GM23338 (cell line): ENCODE data around the gene ICAM3. TPM values are rescaled to one million over a fixed set of nuclear protein-coding genes. Genes with fewer than 3 reads are reported as not detected.
A peak's percentile ranks its signal among the peaks of the same experiment; 100 is the strongest.

Experiments used
- ATAC-seq: fragments of 200-7000 bp; cut with Tn5 transposase; 3 replicates; pipeline ENCODE4 v1.9.1; 2020
- DNase-seq: peaks from one replicate; pipeline ENCODE4 v3.0.0-alpha.2; 2015; ENCODE audit warnings: low spot score
- H2AFZ ChIP-seq: fragments of 200-600 bp; sonication (generic); 2 replicates; pipeline ENCODE4 v1.8.0; 2016; ENCODE audit warnings: antibody characterized with exemption, mild to moderate bottlenecking, moderate library complexity
- H3F3A ChIP-seq: fragments of 200-600 bp; sonication (generic); replicated peaks from 2 replicates; pipeline ENCODE4 v1.8.0; 2017; ENCODE audit warnings: antibody characterized with exemption, mixed run types, low read depth
- H3K27ac ChIP-seq: fragments of 200-600 bp; sonication (generic); 2 replicates; pipeline ENCODE4 v1.6.1; 2016; ENCODE audit warnings: low read depth
- H3K27me3 ChIP-seq: fragments of 200-600 bp; sonication (generic); 2 replicates; pipeline ENCODE4 v1.8.0; 2016; ENCODE audit warnings: mild to moderate bottlenecking, mixed run types, moderate library complexity; ENCODE audit not compliant: insufficient read depth
- H3K36me3 ChIP-seq: fragments of 200-600 bp; sonication (generic); 2 replicates; pipeline ENCODE4 v1.8.0; 2016; ENCODE audit warnings: mild to moderate bottlenecking; ENCODE audit not compliant: insufficient read depth
- H3K4me1 ChIP-seq: fragments of 200-600 bp; sonication (generic); 2 replicates; pipeline ENCODE4 v1.8.0; 2016; ENCODE audit warnings: mild to moderate bottlenecking, moderate library complexity; ENCODE audit not compliant: insufficient read depth
- H3K4me2 ChIP-seq: fragments of 200-600 bp; sonication (generic); 2 replicates; pipeline ENCODE4 v1.7.1; 2017; ENCODE audit warnings: mixed run types
- H3K4me3 ChIP-seq: fragments of 200-600 bp; sonication (generic); 2 replicates; pipeline ENCODE4 v1.6.1; 2016; ENCODE audit warnings: mixed run types
- H3K79me2 ChIP-seq: fragments of 200-600 bp; sonication (generic); replicated peaks from 2 replicates; pipeline ENCODE4 v1.8.0; 2017; ENCODE audit warnings: mild to moderate bottlenecking; ENCODE audit not compliant: insufficient read depth
- H3K9me2 ChIP-seq: fragments of 200-600 bp; sonication (generic); 2 replicates; pipeline ENCODE4 v1.8.0; 2017; ENCODE audit not compliant: insufficient read depth
- H4K20me1 ChIP-seq: fragments of 200-600 bp; sonication (generic); replicated peaks from 2 replicates; pipeline ENCODE4 v1.8.0; 2017; ENCODE audit warnings: mild to moderate bottlenecking; ENCODE audit not compliant: insufficient read depth
- H3K27ac Mint-ChIP-seq: 2 replicates; pipeline ENCODE4 v1.8.0; 2020; ENCODE audit warnings: inconsistent platforms, mild to moderate bottlenecking, moderate library complexity, mixed read lengths
- H3K27me3 Mint-ChIP-seq: 3 replicates; pipeline ENCODE4 v1.8.0; 2022; ENCODE audit warnings: low read depth, mild to moderate bottlenecking, moderate library complexity, mixed read lengths, inconsistent platforms; ENCODE audit not compliant: insufficient read depth, poor library complexity
- H3K36me3 Mint-ChIP-seq: 3 replicates; pipeline ENCODE4 v1.8.0; 2021; ENCODE audit warnings: low read depth, mild to moderate bottlenecking, inconsistent platforms, moderate library complexity, mixed read lengths
- H3K4me1 Mint-ChIP-seq: 3 replicates; pipeline ENCODE4 v1.8.0; 2020; ENCODE audit warnings: mild to moderate bottlenecking, inconsistent platforms, mixed read lengths
- H3K4me3 Mint-ChIP-seq: 3 replicates; pipeline ENCODE4 v1.8.0; 2021; ENCODE audit warnings: moderate library complexity, mild to moderate bottlenecking, inconsistent platforms, mixed read lengths
- H3K9me3 Mint-ChIP-seq: 3 replicates; pipeline ENCODE4 v1.8.0; 2020; ENCODE audit warnings: moderate library complexity, mild to moderate bottlenecking, inconsistent platforms, mixed read lengths
- EZH2 ChIP-seq: fragments of 200-600 bp; sonication (generic); IDR thresholded peaks from one replicate; pipeline ENCODE4 v1.8.0; 2017; ENCODE audit warnings: antibody characterized with exemption, mild to moderate bottlenecking, low read depth; ENCODE audit not compliant: unreplicated experiment
- POLR2AphosphoS5 ChIP-seq: IDR thresholded peaks from 2 replicates; pipeline ENCODE4 v1.6.1; 2016; ENCODE audit warnings: antibody characterized with exemption, low read depth
- STAT1 ChIP-seq: IDR thresholded peaks from one replicate; pipeline ENCODE4 v1.6.1; 2016; ENCODE audit warnings: antibody characterized with exemption; ENCODE audit not compliant: unreplicated experiment
- polyA plus RNA-seq: library from polyadenylated mRNA; unstranded; fragments of >200 nt; fragmentation: Nextera tagmentation; extraction: Ambion mirVana; gene quantifications from 2 replicates; pipeline ENCODE4 v1.2.1, GENCODE V29; 2016
- total RNA-seq: library from RNA; depleted of rRNA; stranded (reverse); fragments of >200 nt; shearing (Covaris generic); gene quantifications from 2 replicates; pipeline ENCODE4 v1.2.3, GENCODE V29; 2014
- TF ChIP-seq, protein P1 (sequence below): IDR thresholded peaks from 2 replicates; pipeline ENCODE4 v1.6.1; 2016; ENCODE audit warnings: antibody characterized with exemption
- TF ChIP-seq, protein P2 (sequence below): fragments of 250-450 bp; sonication (Bioruptor Pico); IDR thresholded peaks from 2 replicates; pipeline ENCODE4 v1.5.0; 2020; ENCODE audit warnings: mild to moderate bottlenecking, moderate library complexity

The ICAM3 gene
- total and polyA plus RNA-seq, 2 experiments from 2014 or later = 9.6 to 14.7 TPM

DNA sequence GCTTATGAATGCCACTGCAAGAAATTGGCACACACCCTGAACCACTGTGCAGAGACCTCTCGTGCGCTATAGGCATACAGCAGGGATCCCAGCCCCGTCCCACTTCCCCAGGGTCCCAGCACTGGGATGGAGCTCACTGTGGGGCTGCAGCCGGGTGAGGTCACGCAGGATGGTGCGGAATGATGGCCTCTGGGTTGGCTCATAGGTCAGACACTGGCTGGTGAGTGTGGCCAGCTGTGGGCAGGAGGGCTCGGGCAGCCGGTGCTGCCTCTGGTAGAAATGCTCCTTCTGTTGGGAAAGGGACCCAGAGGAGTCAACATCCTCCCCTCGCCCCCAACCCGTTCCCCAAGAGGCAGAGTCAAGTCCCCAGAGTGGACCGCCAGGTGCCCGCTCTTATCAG lies 17.0 kb upstream of the ICAM3 start (continued):
- TF ChIP-seq STAT1 (no peak), EZH2 (no peak)

DNA sequence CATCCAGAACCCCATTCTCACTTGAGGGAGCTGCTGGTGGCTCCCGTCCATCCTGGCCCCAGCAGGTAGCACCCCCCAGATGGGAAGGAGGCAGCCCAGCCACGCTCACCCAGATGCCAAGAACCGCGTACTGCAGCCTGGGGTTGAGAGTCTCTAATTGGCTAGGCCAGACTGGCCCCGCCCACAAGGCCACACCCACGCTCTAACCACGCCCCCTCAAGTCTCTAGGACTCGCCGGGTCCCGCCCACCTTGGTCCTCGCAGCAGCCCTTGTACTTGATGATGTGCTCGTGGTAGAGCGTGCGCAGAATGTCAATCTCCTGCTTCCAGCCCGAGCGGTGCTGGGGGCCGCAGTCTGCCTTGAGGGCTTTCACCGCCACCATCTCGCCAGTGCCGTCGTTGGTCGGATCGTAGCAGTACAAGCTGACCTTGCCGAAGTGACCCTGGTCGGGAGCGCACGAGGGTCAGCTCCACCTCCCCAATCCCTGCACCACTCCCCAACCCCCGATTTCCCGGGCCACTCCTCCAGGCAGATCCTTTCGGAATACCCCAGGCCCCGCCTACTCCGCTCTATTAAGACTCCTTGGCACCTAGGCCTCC lies 14.5 kb upstream of the ICAM3 start:
- peaks cover 11% of the 10 kb centered on the region; the same call in 1 of the 2 replicates for H3F3A ChIP-seq
- no peaks in the 10 kb centered on the region for H4K20me1 ChIP-seq
- H3K9me2 ChIP-seq = no peaks in the 10 kb centered on the region
- no peaks in the 10 kb centered on the region for H3K79me2 ChIP-seq
- H3K4me1 ChIP-seq = peaks cover 11% of the 10 kb centered on the region
- peaks cover 21% of the 10 kb centered on the region for H3K27me3 Mint-ChIP-seq
- H3K27ac ChIP-seq = 0 out of 2 replicates have a peak overlapping the region, but pooled peaks have one; percentile 85
- peak overlapping the region; percentile 100 for H3K4me2 ChIP-seq
- ATAC-seq (peak; percentile 66), DNase-seq (peak; percentile 100)
- TF ChIP-seq STAT1 = no peak
- no peak for TF ChIP-seq EZH2
- peak; percentile 73 for TF ChIP-seq POLR2AphosphoS5
- peak overlapping the region; percentile 93 for H3K27ac Mint-ChIP-seq
- no peaks in the 10 kb centered on the region for H3K27me3 ChIP-seq
- H3K36me3 ChIP-seq = no peaks in the 10 kb centered on the region
- peak overlapping the region; percentile 93 for H2AFZ ChIP-seq
- H3K36me3 Mint-ChIP-seq = peaks cover 13% of the 10 kb centered on the region; the same call in 2 of the 3 replicates
- no peaks in the 10 kb centered on the region for H3K9me3 Mint-ChIP-seq
- peak overlapping the region; percentile 84 for H3K4me3 Mint-ChIP-seq
- peaks cover 10% of the 10 kb centered on the region for H3K4me1 Mint-ChIP-seq
- peak overlapping the region; percentile 91 for H3K4me3 ChIP-seq

- Histone ChIP-seq H3K4me2 (peak overlapping the region; percentile 100), H3K9me2 (no peaks in the 10 kb centered on the region), H3K27me3 (no peaks in the 10 kb centered on the region), H3K4me1 (peaks cover 11% of the 10 kb centered on the region), H3K79me2 (no peaks in the 10 kb centered on the region), H3K36me3 (no peaks in the 10 kb centered on the region), H3K27ac (peak overlapping the region; percentile 85), H3K4me3 (peak overlapping the region; percentile 91), H4K20me1 (no peaks in the 10 kb centered on the region), H3F3A (peaks cover 11% of the 10 kb centered on the region; the same call in 1 of the 2 replicates), H2AFZ (peak overlapping the region; percentile 99)
- Mint-ChIP-seq H3K4me3 (peak overlapping the region; percentile 84), H3K9me3 (no peaks in the 10 kb centered on the region; the same call in 2 of the 3 replicates), H3K4me1 (peaks cover 10% of the 10 kb centered on the region), H3K36me3 (peaks cover 13% of the 10 kb centered on the region; the same call in 2 of the 3 replicates), H3K27ac (peak overlapping the region; percentile 93), H3K27me3 (peaks cover 21% of the 10 kb centered on the region)
- DNase-seq (peak; percentile 96), ATAC-seq (peak; percentile 71)
- TF ChIP-seq, protein P1, sequence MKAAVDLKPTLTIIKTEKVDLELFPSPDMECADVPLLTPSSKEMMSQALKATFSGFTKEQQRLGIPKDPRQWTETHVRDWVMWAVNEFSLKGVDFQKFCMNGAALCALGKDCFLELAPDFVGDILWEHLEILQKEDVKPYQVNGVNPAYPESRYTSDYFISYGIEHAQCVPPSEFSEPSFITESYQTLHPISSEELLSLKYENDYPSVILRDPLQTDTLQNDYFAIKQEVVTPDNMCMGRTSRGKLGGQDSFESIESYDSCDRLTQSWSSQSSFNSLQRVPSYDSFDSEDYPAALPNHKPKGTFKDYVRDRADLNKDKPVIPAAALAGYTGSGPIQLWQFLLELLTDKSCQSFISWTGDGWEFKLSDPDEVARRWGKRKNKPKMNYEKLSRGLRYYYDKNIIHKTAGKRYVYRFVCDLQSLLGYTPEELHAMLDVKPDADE = 0 out of 2 replicates have a peak, but pooled peaks have one; percentile 3
- TF ChIP-seq, protein P2, sequence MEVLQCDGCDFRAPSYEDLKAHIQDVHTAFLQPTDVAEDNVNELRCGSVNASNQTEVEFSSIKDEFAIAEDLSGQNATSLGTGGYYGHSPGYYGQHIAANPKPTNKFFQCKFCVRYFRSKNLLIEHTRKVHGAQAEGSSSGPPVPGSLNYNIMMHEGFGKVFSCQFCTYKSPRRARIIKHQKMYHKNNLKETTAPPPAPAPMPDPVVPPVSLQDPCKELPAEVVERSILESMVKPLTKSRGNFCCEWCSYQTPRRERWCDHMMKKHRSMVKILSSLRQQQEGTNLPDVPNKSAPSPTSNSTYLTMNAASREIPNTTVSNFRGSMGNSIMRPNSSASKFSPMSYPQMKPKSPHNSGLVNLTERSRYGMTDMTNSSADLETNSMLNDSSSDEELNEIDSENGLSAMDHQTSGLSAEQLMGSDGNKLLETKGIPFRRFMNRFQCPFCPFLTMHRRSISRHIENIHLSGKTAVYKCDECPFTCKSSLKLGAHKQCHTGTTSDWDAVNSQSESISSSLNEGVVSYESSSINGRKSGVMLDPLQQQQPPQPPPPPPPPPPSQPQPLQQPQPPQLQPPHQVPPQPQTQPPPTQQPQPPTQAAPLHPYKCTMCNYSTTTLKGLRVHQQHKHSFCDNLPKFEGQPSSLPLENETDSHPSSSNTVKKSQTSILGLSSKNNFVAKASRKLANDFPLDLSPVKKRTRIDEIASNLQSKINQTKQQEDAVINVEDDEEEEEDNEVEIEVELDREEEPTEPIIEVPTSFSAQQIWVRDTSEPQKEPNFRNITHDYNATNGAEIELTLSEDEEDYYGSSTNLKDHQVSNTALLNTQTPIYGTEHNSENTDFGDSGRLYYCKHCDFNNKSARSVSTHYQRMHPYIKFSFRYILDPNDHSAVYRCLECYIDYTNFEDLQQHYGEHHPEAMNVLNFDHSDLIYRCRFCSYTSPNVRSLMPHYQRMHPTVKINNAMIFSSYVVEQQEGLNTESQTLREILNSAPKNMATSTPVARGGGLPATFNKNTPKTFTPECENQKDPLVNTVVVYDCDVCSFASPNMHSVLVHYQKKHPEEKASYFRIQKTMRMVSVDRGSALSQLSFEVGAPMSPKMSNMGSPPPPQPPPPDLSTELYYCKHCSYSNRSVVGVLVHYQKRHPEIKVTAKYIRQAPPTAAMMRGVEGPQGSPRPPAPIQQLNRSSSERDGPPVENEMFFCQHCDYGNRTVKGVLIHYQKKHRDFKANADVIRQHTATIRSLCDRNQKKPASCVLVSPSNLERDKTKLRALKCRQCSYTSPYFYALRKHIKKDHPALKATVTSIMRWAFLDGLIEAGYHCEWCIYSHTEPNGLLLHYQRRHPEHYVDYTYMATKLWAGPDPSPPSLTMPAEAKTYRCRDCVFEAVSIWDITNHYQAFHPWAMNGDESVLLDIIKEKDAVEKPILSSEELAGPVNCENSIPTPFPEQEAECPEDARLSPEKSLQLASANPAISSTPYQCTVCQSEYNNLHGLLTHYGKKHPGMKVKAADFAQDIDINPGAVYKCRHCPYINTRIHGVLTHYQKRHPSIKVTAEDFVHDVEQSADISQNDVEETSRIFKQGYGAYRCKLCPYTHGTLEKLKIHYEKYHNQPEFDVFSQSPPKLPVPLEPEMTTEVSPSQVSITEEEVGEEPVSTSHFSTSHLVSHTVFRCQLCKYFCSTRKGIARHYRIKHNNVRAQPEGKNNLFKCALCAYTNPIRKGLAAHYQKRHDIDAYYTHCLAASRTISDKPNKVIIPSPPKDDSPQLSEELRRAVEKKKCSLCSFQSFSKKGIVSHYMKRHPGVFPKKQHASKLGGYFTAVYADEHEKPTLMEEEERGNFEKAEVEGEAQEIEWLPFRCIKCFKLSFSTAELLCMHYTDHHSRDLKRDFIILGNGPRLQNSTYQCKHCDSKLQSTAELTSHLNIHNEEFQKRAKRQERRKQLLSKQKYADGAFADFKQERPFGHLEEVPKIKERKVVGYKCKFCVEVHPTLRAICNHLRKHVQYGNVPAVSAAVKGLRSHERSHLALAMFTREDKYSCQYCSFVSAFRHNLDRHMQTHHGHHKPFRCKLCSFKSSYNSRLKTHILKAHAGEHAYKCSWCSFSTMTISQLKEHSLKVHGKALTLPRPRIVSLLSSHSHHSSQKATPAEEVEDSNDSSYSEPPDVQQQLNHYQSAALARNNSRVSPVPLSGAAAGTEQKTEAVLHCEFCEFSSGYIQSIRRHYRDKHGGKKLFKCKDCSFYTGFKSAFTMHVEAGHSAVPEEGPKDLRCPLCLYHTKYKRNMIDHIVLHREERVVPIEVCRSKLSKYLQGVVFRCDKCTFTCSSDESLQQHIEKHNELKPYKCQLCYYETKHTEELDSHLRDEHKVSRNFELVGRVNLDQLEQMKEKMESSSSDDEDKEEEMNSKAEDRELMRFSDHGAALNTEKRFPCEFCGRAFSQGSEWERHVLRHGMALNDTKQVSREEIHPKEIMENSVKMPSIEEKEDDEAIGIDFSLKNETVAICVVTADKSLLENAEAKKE (CRISPR knock-in tag) = no peak
Observed at GRCh38 chr19:10352764-10353671, 13.6 kb upstream of the ICAM3 start.
